ENCODE measurements around the gene IFNA21. TPM values are rescaled to one million over a fixed set of nuclear protein-coding genes. Genes with fewer than 3 reads are reported as not detected.

IFNA21 gene
- total and polyA plus RNA-seq, 2 of the 4 experiments (the other 2 are of a cell fraction), result not detected

DNA sequence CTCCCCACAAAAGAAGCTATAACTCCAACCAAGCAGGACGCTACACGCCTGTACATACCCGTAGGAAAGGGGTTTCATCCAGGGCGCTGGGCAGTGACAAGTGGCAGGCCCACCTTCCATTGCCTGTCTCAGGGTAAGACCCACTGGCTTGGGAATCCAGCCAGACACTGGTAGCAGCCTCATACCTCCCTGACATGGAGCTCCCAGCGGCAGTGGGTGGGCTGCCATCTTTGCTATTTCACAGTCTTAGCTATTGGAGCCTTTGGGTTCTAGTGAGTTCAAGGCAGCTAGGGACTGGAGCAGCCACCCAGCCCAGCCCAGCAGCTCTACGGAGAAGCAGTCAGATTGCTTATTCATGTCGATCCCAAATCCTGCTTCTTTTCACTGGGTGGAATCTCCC, 43.9 kb upstream of the IFNA21 start:
- Histone ChIP-seq H3K4ac (ENCODE audit: low read depth, low read length) (no peak overlapping the region), H2AFZ (replicated peaks; ENCODE audit: low read length, poor library complexity) (no peak overlapping the region), H2BK120ac (ENCODE audit: low read depth, low read length) (no peak overlapping the region), H3K9me1 (ENCODE audit: insufficient read depth, low read length) (no peaks in the 10 kb centered on the region), H2BK20ac (ENCODE audit: low read depth, low read length) (no peak overlapping the region), H3K23ac (ENCODE audit: low read depth, low read length) (no peak overlapping the region), H3K4me3 (ENCODE audit: insufficient read depth, low read depth, low read length) (no peak overlapping the region), H2AK9ac (replicated peaks; ENCODE audit: low read depth, low read length, poor library complexity) (no peak overlapping the region), H2BK15ac (ENCODE audit: low read depth, low read length) (no peak overlapping the region), H3K27ac (ENCODE audit: insufficient read depth, low read length) (no peak overlapping the region), H4K5ac (ENCODE audit: low read depth, low read length) (no peak overlapping the region), H2AK5ac (ENCODE audit: low read depth, low read length) (no peak overlapping the region), H3K9me3 (ENCODE audit: control insufficient read depth, insufficient read depth, low read length) (no peaks in the 10 kb centered on the region), H4K8ac (ENCODE audit: low read depth in 2 of 2, low read length in 2 of 2) (no peak overlapping the region), H3K36me3 (ENCODE audit: control insufficient read depth, insufficient read depth, low read length) (no peaks in the 10 kb centered on the region), H3K56ac (ENCODE audit: extremely low read depth, insufficient read depth, low read length) (no peak overlapping the region), H3K27me3 (ENCODE audit: control insufficient read depth, insufficient read depth, low read length) (no peaks in the 10 kb centered on the region), H3K79me1 (ENCODE audit: low read depth in 1 of 2, low read length in 2 of 2) (no peaks in the 10 kb centered on the region), H4K91ac (ENCODE audit: insufficient read depth, low read depth, low read length) (no peak overlapping the region), H3K4me1 (ENCODE audit: control insufficient read depth, insufficient read depth, low read length) (no peaks in the 10 kb centered on the region), H3K14ac (replicated peaks; ENCODE audit: low read depth, low read length) (no peak overlapping the region), H4K20me1 (ENCODE audit: insufficient read depth, low read length) (no peaks in the 10 kb centered on the region), H3K9ac (ENCODE audit: low read depth, low read length) (no peak overlapping the region), H3K18ac (ENCODE audit: low read depth, low read length) (no peak overlapping the region), H2BK5ac (ENCODE audit: low read depth, low read length, poor library complexity, severe bottlenecking) (no peak overlapping the region), H3K4me2 (ENCODE audit: low read depth, low read length) (no peak overlapping the region)
- ATAC-seq (ENCODE audit: low read depth) (no peak), DNase-seq (no peak)
- intact Hi-C loops (cut with micrococcal nuclease) (no loop called here), in situ Hi-C loops (cut with MboI; ENCODE audit: low sequenced_read_pairs) (loop anchor here (25.0 kb wide), 1 partner anchor 577 kb away; no protein-coding TSS in a partner anchor), dilution Hi-C loops (cut with HindIII; ENCODE audit: low sequenced_read_pairs, unreplicated experiment) (no loop called here)
- WGBS, 2 experiments (ENCODE audit: extremely low coverage in 2 of 2, insufficient read length in 1 of 2), result 55% methylated on average over 5 of the region's 7 CpGs; no CpG with 5 or more reads in 1 of the 2 experiments
- no peak for TF ChIP-seq RAD21 (IDR thresholded peaks at IDR 0.05; ENCODE audit: low read length)
- TF ChIP-seq BHLHE40 (IDR thresholded peaks at IDR 0.05; ENCODE audit: low read depth, low read length), result no peak
- no peak for TF ChIP-seq MXI1 (IDR thresholded peaks at IDR 0.05; ENCODE audit: borderline replicate concordance, low read depth, low read length)
- TF ChIP-seq, protein P1, sequence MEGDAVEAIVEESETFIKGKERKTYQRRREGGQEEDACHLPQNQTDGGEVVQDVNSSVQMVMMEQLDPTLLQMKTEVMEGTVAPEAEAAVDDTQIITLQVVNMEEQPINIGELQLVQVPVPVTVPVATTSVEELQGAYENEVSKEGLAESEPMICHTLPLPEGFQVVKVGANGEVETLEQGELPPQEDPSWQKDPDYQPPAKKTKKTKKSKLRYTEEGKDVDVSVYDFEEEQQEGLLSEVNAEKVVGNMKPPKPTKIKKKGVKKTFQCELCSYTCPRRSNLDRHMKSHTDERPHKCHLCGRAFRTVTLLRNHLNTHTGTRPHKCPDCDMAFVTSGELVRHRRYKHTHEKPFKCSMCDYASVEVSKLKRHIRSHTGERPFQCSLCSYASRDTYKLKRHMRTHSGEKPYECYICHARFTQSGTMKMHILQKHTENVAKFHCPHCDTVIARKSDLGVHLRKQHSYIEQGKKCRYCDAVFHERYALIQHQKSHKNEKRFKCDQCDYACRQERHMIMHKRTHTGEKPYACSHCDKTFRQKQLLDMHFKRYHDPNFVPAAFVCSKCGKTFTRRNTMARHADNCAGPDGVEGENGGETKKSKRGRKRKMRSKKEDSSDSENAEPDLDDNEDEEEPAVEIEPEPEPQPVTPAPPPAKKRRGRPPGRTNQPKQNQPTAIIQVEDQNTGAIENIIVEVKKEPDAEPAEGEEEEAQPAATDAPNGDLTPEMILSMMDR (conservative IDR thresholded peaks at IDR 0.05; ENCODE audit: low read depth, low read length), result no peak
- no peak for TF ChIP-seq MAZ (IDR thresholded peaks at IDR 0.05; ENCODE audit: borderline replicate concordance, low read depth, low read length)
- no peak for TF ChIP-seq NFE2L2 (IDR thresholded peaks at IDR 0.05; ENCODE audit: low read depth, low read length)
- TF ChIP-seq CHD1 (IDR thresholded peaks at IDR 0.05; ENCODE audit: low read depth, low read length), result no peak
- TF ChIP-seq FOS (IDR thresholded peaks at IDR 0.05; ENCODE audit: low read depth, low read length), result no peak
- no peak for TF ChIP-seq RFX5 (IDR thresholded peaks at IDR 0.05; ENCODE audit: low read depth, low read length)
- TF ChIP-seq, protein P2, sequence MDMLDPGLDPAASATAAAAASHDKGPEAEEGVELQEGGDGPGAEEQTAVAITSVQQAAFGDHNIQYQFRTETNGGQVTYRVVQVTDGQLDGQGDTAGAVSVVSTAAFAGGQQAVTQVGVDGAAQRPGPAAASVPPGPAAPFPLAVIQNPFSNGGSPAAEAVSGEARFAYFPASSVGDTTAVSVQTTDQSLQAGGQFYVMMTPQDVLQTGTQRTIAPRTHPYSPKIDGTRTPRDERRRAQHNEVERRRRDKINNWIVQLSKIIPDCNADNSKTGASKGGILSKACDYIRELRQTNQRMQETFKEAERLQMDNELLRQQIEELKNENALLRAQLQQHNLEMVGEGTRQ (IDR thresholded peaks at IDR 0.05; ENCODE audit: low read depth, low read length), result no peak
- TF ChIP-seq MAFK (IDR thresholded peaks at IDR 0.05; ENCODE audit: low read depth, low read length), result no peak
- no peak for TF ChIP-seq RCOR1 (IDR thresholded peaks at IDR 0.05; ENCODE audit: insufficient replicate concordance, low read length)
- TF ChIP-seq, protein P3, sequence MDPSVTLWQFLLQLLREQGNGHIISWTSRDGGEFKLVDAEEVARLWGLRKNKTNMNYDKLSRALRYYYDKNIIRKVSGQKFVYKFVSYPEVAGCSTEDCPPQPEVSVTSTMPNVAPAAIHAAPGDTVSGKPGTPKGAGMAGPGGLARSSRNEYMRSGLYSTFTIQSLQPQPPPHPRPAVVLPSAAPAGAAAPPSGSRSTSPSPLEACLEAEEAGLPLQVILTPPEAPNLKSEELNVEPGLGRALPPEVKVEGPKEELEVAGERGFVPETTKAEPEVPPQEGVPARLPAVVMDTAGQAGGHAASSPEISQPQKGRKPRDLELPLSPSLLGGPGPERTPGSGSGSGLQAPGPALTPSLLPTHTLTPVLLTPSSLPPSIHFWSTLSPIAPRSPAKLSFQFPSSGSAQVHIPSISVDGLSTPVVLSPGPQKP (IDR thresholded peaks at IDR 0.05; ENCODE audit: borderline replicate concordance, low read depth, low read length), result no peak
- no peak for TF ChIP-seq CEBPB (IDR thresholded peaks at IDR 0.05; ENCODE audit: low read depth, low read length)
- TF ChIP-seq SMC3 (IDR thresholded peaks at IDR 0.05; ENCODE audit: low read depth, low read length), result no peak
- no peak for TF ChIP-seq POLR2A (IDR thresholded peaks at IDR 0.05; ENCODE audit: low read depth, low read length)
- no TSS peak for BruUV-seq (replicated peaks)
- ChIA-PET POLR2A (ENCODE audit: unreplicated experiment) (no interaction called here), CTCF (no interaction called here)
